HG02852 (cell line): ENCODE data around the gene WNT10A.

Experiments
- ATAC-seq: cut with Tn5 transposase; IDR thresholded peaks from one replicate; pipeline ENCODE4 v1.9.1; 2021; ENCODE audit warnings: mild to moderate bottlenecking, moderate library complexity; ENCODE audit not compliant: unreplicated experiment

The WNT10A gene

DNA sequence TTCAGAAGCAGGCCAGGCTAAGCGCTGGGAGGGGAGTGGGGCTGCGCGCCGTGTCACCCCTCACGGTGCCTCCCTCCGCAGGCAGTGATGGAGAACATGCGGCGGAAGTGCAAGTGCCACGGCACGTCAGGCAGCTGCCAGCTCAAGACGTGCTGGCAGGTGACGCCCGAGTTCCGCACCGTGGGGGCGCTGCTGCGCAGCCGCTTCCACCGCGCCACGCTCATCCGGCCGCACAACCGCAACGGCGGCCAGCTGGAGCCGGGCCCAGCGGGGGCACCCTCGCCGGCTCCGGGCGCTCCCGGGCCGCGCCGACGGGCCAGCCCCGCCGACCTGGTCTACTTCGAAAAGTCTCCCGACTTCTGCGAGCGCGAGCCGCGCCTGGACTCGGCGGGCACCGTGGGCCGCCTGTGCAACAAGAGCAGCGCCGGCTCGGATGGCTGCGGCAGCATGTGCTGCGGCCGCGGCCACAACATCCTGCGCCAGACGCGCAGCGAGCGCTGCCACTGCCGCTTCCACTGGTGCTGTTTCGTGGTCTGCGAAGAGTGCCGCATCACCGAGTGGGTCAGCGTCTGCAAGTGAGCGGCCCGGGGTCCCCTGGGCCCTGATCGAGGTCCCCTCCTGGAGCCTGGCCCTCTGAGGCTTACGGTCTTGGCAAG is 12.2 kb downstream of the WNT10A start:
- peak; percentile 42 for ATAC-seq

DNA sequence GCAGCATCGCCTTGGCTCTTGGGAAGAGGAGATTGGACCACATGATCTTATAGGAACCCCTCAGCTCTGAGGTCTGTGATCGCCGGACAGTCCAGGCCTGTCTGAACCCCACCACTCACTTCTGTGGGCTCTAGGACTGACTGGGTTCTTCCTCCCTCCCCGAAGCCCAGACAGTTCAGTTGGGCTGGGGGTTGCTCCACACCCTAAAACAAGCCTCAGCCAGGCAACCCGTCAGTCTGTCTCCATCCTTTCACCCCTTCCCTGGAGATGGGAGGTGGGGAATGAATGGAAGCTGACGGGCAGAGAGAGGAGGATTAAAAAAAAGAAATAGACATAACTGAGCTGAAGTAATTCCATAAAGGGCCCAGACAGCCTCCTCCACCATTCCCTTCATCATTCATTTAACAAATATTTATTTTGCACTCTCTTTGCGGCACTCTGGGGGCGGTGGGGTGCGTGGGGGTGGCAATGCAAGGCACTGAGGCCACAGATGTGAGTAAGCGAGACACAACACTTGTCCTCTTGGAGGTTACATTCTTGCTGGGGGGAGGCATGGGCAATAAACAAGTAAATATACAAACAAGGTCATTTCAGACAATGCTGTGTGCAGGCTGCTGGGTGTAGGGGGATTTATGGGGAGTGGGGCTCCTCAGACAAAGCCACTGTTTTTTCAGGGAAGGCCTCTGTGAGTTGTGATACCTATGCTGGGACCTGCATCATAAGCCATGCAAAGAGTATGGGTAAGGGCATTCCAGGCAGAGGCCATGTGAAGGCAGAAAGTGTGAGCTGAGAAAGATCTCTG is 12.9 kb downstream of the WNT10A start:
- no peak for ATAC-seq

DNA sequence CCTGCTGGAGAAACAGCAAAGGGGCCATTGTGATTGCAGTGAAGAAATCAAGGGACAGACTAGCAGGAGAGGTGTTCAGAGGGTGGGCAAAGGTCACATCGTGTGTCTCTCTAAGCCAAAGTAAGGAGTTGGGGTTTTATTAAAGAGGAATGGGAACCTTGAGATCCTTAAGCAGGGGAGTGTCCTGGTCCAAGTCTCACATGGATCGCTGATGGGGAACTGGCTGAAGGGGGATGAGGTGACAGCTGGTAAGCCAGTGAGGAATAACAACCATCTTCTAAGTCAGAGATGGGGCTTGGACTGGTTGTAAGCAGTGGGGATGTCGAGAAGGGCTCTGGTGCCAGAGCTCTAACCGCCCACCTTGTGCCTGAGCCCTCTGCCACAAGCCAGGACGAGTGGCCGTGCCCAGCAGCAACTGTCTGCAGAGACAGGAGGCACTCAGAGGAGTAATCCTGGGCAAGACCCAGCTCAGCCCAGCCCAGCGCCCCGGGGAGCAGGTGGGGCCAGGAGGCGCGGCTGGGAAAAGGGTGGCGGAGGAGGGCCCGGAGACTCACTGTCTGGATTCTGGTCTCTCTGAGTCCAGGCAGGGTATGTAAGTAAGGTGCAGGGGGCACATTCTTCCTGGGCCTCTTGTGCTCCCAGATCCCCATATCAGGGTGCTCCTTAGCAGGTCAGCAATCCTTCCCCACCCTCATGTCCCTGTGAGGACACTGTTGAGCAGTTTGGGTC is 13.7 kb downstream of the WNT10A start:
- ATAC-seq, result no peak

DNA sequence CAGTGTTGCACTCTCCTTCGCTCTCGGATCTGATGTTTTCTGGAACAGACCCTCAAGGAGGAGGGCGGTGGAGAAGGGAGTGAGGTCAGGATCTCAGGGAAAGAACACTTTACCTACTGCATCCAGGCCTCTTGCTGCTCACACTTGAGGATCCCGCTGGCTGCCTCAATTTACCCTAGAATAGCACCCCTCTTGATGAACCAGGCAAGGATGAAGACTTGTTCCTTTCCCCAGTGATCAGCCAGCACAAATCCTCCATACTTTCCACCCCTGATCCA is 14.2 kb downstream of the WNT10A start:
- no peak for ATAC-seq

DNA sequence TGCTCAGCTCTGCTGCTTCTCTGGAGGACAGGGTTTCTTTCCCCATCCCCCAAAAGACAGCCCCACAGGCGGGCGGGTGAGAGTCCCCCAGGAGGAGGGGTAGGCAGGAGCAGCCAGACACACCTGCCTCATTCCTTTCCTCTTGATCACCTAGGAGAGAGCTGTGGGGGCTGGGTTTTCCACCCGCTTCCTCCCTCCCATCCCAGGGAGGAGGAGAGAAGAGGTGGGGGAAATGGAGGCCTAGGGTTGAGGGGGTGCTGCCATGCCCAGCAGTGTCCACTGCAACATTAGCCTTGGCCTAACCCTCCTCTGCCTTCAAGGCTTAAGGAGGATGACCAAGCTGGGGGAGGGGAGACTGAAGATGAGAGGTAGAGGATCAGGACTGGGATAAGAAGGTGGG is 14.7 kb downstream of the WNT10A start:
- ATAC-seq, result no peak

- peak; percentile 9 for ATAC-seq
Observed at GRCh38 chr2:218895759-218896500, 15.3 kb downstream of the WNT10A start.

GRCh38 chr2:218896501-218897393 is 16.1 kb downstream of the WNT10A start:
- ATAC-seq, result peak; percentile 70

- peak; percentile 0 for ATAC-seq
Observed at GRCh38 chr2:218897394-218898108, 16.9 kb downstream of the WNT10A start.

GRCh38 chr2:218898109-218898878 is 17.6 kb downstream of the WNT10A start:
- ATAC-seq, result peak; percentile 31

DNA sequence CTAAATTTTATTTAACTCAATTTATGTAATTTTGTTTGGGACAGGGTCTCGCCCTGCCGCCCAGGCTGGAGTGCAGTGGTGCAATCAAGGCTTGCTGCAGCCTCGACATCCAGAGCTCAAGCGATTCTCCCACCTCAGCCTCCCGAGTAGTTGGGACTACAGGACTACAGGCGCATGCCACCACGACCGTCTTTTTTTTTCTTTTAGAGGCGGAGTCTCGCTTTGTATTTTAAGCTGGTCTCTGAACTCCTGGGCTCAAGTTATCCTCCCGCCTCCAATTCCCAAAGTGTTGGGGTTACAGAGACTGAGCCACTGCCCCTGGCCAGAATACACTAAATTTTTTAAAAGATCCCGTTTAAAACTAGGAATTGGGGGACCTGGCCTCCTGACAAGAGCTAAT is 18.5 kb downstream of the WNT10A start:
- no peak for ATAC-seq

DNA sequence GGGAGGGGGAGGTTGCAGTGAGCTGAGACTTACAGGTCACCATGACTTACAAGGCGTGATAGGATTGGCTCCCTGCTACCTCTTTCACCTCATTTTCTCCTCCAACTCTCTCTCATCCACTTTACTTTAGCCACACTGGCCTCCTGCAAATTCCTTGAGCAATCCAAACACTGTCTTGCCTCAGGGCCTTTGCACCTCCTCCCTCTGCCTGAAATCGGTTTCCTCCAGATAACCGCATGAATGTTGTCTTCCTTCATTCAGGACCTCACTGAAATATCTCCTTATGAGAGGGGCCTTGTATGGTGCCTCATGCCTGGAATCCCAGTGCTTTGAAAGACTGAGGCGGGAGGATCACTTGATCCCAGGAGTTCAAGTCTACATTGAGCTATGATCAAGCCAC is 21.8 kb downstream of the WNT10A start:
- ATAC-seq, result no peak

GRCh38 chr2:218904176-218904575 is 23.5 kb downstream of the WNT10A start:
- no peak for ATAC-seq

DNA sequence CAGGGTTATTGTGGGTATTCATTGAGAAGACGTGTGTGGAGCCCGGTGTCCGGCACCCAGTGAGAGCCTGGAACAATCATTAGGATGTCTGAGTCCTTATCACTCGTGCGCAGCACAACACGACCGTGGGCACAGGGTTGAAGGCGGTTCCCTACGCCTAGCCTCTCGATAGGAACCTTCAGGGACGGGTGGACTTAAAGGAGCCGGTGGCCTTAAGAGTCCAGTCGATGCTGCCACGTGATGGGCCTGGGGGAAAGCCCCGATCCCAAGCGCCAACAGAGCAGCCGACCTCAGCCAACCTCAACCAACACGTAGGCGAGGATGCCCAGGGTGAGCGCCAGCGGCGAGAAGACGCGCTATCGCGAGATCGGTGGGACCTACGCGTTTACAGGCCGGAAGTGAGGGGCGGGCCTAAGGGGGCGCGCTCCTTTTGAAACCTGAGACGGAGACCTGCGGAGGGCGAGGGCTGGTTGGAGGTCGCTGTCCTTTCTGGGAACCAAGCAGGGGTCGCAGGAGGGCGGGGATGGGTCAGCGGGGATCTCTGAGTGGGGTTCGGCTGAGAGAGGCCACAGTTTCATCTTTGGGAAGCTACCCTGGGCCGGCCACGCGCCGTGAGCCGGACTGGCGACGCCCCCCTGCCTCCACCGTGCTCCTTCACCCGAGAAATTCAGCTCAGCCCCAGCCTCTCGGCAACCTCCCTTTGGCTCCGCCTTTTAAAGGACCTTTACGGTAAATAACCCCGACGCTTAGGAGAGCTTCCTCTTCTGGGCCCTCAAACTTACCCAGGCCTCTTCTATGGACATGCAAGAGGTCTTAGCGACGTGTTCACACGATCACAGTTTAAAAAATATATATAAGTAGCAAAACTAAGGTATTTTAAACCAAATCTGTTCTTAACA is 28.3 kb downstream of the WNT10A start:
- peak; percentile 94 for ATAC-seq

DNA sequence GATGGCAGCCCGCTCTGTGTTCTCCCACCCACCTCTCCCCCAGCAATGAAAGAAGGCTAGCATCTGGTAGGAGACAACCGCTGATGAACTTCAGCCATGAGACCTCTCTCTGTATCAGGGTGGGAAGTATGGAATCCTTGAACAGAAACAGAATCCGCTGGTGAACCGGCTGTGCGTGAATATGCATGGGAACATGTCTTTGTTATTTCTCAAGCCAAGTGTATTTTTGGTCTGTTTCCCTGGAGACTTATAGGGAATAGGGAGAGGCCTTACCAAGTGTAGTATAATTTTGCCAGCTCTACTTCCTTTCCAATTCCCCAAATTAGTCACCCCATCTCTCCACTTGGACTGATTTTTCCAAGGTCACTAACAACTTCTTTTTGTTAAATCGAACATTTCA is 30.1 kb downstream of the WNT10A start:
- ATAC-seq, result no peak

GRCh38 chr2:218920504-218920903 is 39.9 kb downstream of the WNT10A start:
- no peak for ATAC-seq

GRCh38 chr2:218924757-218925156 is 44.1 kb downstream of the WNT10A start:
- no peak for ATAC-seq

DNA sequence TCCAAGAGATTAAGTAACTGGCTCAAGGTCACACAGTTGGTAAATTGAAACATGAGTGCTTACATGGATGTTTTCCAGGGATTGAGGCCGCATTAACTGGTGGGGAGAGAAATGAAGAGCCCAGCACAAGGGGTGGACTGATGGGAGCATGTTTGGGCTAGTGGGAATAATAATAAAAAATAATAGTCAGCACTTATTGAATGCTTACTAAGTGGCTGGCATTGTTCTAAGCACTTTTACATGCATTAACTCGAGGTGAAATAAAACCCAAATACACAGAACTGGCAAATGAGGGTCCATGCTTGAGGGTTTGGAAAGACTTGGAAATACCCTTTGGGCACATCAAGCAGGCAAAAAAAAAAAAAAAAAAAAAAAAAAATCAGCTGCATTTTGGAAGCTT is 44.8 kb downstream of the WNT10A start:
- ATAC-seq, result no peak

GRCh38 chr2:218927422-218927821 is 46.8 kb downstream of the WNT10A start:
- no peak for ATAC-seq
